Gastrocnemius medialis (tissue), 4 donors: ENCODE measurements around the gene SLC34A3.

Experiments used
- POLR2A ChIP-seq, 2 donors: fragments of 450-650 bp; IDR thresholded peaks; one replicate each; pipeline ENCODE4 v1.6.1; 2017; ENCODE audit warnings: antibody characterized with exemption in 2 of 2, mild to moderate bottlenecking in 2 of 2, moderate library complexity in 2 of 2
- TF ChIP-seq, protein P1 (sequence below), 5 experiments: fragments of 450-650 bp in 3 of 5; fragments of 200-600 bp in 2 of 5; sonication (generic) in 2 of 5; IDR thresholded peaks in 4 of 5; conservative IDR thresholded peaks in 1 of 5; 1 replicate in 4 of 5; 2 replicates in 1 of 5; pipeline ENCODE4 v1.5.1; 2016 to 2019; ENCODE audit warnings: antibody characterized with exemption in 5 of 5, mild to moderate bottlenecking in 3 of 5, moderate library complexity in 3 of 5

DNA sequence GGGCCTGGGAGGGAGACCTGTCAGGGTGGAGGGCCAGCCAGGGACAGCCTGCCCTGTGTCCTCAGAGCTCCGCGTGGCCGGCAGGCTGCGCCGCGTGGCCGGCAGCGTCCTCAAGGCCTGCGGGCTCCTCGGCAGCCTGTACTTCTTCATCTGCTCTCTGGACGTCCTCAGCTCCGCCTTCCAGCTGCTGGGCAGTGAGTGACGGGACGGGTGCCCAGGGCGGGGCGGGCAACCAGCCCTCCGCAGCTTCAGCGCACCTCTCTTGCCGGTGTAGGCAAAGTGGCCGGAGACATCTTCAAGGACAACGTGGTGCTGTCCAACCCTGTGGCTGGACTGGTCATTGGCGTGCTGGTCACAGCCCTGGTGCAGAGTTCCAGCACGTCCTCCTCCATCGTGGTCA lies 1.8 kb downstream of the SLC34A3 start:
- TF ChIP-seq, protein P1, sequence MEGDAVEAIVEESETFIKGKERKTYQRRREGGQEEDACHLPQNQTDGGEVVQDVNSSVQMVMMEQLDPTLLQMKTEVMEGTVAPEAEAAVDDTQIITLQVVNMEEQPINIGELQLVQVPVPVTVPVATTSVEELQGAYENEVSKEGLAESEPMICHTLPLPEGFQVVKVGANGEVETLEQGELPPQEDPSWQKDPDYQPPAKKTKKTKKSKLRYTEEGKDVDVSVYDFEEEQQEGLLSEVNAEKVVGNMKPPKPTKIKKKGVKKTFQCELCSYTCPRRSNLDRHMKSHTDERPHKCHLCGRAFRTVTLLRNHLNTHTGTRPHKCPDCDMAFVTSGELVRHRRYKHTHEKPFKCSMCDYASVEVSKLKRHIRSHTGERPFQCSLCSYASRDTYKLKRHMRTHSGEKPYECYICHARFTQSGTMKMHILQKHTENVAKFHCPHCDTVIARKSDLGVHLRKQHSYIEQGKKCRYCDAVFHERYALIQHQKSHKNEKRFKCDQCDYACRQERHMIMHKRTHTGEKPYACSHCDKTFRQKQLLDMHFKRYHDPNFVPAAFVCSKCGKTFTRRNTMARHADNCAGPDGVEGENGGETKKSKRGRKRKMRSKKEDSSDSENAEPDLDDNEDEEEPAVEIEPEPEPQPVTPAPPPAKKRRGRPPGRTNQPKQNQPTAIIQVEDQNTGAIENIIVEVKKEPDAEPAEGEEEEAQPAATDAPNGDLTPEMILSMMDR (IDR thresholded peaks at IDR 0.05 in 4 of 5, conservative IDR thresholded peaks at IDR 0.05 in 1 of 5), result no peak
- TF ChIP-seq POLR2A (IDR thresholded peaks at IDR 0.05), result no peak
